ENCODE measurements around the gene RAP2B. TPM values are rescaled to one million over a fixed set of nuclear protein-coding genes. Genes with fewer than 3 reads are reported as not detected.

Gene RAP2B
- polyA plus RNA-seq, 1 donor (not counting 4 experiments of a cell fraction or from before 2014, with no cell fraction given), result 20.1 TPM

DNA sequence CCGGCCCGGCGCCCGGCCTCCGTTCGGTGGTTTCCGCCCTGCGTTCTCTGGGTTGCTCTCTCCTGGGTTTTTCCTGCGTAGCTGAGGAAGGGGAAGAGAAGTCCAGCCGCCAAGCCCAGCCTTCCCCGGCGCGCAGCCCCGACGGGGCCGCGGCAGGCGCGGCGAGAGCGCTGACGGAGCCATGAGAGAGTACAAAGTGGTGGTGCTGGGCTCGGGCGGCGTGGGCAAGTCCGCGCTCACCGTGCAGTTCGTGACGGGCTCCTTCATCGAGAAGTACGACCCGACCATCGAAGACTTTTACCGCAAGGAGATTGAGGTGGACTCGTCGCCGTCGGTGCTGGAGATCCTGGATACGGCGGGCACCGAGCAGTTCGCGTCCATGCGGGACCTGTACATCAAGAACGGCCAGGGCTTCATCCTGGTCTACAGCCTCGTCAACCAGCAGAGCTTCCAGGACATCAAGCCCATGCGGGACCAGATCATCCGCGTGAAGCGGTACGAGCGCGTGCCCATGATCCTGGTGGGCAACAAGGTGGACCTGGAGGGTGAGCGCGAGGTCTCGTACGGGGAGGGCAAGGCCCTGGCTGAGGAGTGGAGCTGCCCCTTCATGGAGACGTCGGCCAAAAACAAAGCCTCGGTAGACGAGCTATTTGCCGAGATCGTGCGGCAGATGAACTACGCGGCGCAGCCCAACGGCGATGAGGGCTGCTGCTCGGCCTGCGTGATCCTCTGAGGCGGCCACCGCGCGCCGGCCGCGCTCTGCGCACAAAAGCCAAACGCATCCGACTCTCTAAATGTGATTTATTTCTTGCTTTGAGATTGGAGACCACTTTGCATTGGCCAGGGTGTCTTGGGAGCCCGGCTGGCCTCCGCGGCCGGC lies 727 bp downstream of the RAP2B start:
- Histone ChIP-seq H3K9me1 (ENCODE audit: control insufficient read depth, extremely low read depth, insufficient read depth, low read length) (no peaks in the 10 kb centered on the region), H3K79me2 (ENCODE audit: control insufficient read depth, insufficient read depth, low read length) (peaks cover 57% of the 10 kb centered on the region), H3K4me3 (ENCODE audit: control insufficient read depth in 2 of 3, extremely low read depth in 1 of 3, insufficient read depth in 2 of 3, low read depth in 1 of 3, low read length in 3 of 3) (peak overlapping the region; percentile 87 to 97 (median 90)), H3K36me3 (ENCODE audit: control insufficient read depth in 2 of 2, extremely low read depth in 1 of 2, insufficient read depth in 2 of 2, low read length in 2 of 2) (peaks cover 4 to 14% of the 10 kb centered on the region in 2 experiments), H3K9me3 (ENCODE audit: control insufficient read depth, low read depth, low read length) (no peaks in the 10 kb centered on the region), H3K27ac (ENCODE audit: control insufficient read depth, insufficient read depth, low read length) (peak overlapping the region; percentile 94), H4K20me1 (ENCODE audit: control insufficient read depth, extremely low read depth, insufficient read depth, low read length) (peaks cover 22% of the 10 kb centered on the region), H3K27me3 (ENCODE audit: control insufficient read depth, extremely low read depth, insufficient read depth, low read length) (no peaks in the 10 kb centered on the region), H3K9ac (ENCODE audit: control insufficient read depth, extremely low read depth, insufficient read depth, low read length) (peak overlapping the region; percentile 93), H3K4me2 (ENCODE audit: control insufficient read depth, extremely low read depth, insufficient read depth, low read depth, low read length) (peak overlapping the region; percentile 88), H2AFZ (ENCODE audit: control insufficient read depth, low read length) (no peak overlapping the region), H3K4me1 (ENCODE audit: control insufficient read depth, extremely low read depth, insufficient read depth, low read length) (peaks cover 27% of the 10 kb centered on the region)
- dilution Hi-C loops (cut with MboI; ENCODE audit: extremely low pct_ligation_motif_present, low sequenced_read_pairs), result no loop called here
- FAIRE-seq, result no peak
- no peak for DNase-seq (ENCODE audit: low read depth, low spot score)
- TF ChIP-seq, protein P1, sequence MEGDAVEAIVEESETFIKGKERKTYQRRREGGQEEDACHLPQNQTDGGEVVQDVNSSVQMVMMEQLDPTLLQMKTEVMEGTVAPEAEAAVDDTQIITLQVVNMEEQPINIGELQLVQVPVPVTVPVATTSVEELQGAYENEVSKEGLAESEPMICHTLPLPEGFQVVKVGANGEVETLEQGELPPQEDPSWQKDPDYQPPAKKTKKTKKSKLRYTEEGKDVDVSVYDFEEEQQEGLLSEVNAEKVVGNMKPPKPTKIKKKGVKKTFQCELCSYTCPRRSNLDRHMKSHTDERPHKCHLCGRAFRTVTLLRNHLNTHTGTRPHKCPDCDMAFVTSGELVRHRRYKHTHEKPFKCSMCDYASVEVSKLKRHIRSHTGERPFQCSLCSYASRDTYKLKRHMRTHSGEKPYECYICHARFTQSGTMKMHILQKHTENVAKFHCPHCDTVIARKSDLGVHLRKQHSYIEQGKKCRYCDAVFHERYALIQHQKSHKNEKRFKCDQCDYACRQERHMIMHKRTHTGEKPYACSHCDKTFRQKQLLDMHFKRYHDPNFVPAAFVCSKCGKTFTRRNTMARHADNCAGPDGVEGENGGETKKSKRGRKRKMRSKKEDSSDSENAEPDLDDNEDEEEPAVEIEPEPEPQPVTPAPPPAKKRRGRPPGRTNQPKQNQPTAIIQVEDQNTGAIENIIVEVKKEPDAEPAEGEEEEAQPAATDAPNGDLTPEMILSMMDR (optimal IDR thresholded peaks at IDR 0.05 in 1 of 3, IDR thresholded peaks at IDR 0.05 in 1 of 3, conservative IDR thresholded peaks at IDR 0.05 in 1 of 3; ENCODE audit: extremely low read depth in 1 of 3, insufficient read depth in 2 of 3, low read length in 3 of 3), result no peak
- TF ChIP-seq EZH2 (IDR thresholded peaks at IDR 0.05; ENCODE audit: low read length), result no peak

DNA sequence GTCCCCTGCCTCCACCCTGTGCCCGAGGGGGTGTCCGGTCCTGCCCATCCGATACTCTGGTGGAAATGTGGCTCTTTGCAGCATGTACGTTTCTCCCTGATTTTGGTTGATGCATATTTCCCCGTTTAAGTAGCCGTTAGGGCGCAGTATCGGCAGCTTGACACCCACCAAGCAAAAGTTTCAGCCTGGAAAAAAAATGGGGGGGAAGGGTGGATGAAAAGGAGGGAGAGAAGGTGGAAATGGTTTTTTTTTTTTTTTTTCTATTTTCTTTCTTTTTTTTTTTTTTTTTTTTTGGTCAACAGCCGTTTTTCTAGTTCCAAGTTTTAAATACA lies 1.3 kb downstream of the RAP2B start:
- TF ChIP-seq EZH2 (IDR thresholded peaks at IDR 0.05; ENCODE audit: low read length), result no peak
- TF ChIP-seq, protein P1 (optimal IDR thresholded peaks at IDR 0.05 in 1 of 3, IDR thresholded peaks at IDR 0.05 in 1 of 3, conservative IDR thresholded peaks at IDR 0.05 in 1 of 3; ENCODE audit: extremely low read depth in 1 of 3, insufficient read depth in 2 of 3, low read length in 3 of 3), result no peak
- H3K9me1 ChIP-seq (ENCODE audit: control insufficient read depth, extremely low read depth, insufficient read depth, low read length), result no peaks in the 10 kb centered on the region
- peaks cover 30% of the 10 kb centered on the region for H3K4me1 ChIP-seq (ENCODE audit: control insufficient read depth, extremely low read depth, insufficient read depth, low read length)
- H3K4me3 ChIP-seq (ENCODE audit: control insufficient read depth in 2 of 3, extremely low read depth in 1 of 3, insufficient read depth in 2 of 3, low read depth in 1 of 3, low read length in 3 of 3), result peak overlapping the region; percentile 87 to 97 (median 90)
- no peaks in the 10 kb centered on the region for H3K9me3 ChIP-seq (ENCODE audit: control insufficient read depth, low read depth, low read length)
- FAIRE-seq (no peak), DNase-seq (ENCODE audit: low read depth, low spot score) (no peak)
- H3K27ac ChIP-seq (ENCODE audit: control insufficient read depth, insufficient read depth, low read length), result peak overlapping the region; percentile 94
- dilution Hi-C loops (cut with MboI; ENCODE audit: extremely low pct_ligation_motif_present, low sequenced_read_pairs), result no loop called here
- H4K20me1 ChIP-seq (ENCODE audit: control insufficient read depth, extremely low read depth, insufficient read depth, low read length), result peaks cover 22% of the 10 kb centered on the region
- peaks cover 63% of the 10 kb centered on the region for H3K79me2 ChIP-seq (ENCODE audit: control insufficient read depth, insufficient read depth, low read length)
- no peaks in the 10 kb centered on the region for H3K27me3 ChIP-seq (ENCODE audit: control insufficient read depth, extremely low read depth, insufficient read depth, low read length)
- peak overlapping the region; percentile 88 for H3K4me2 ChIP-seq (ENCODE audit: control insufficient read depth, extremely low read depth, insufficient read depth, low read depth, low read length)
- H3K9ac ChIP-seq (ENCODE audit: control insufficient read depth, extremely low read depth, insufficient read depth, low read length), result peak overlapping the region; percentile 93
- peaks cover 4 to 14% of the 10 kb centered on the region in 2 experiments for H3K36me3 ChIP-seq (ENCODE audit: control insufficient read depth in 2 of 2, extremely low read depth in 1 of 2, insufficient read depth in 2 of 2, low read length in 2 of 2)
- no peak overlapping the region for H2AFZ ChIP-seq (ENCODE audit: control insufficient read depth, low read length)

All from keratinocyte (primary cell).